ENCODE data around the gene GALM. TPM values are rescaled to one million over a fixed set of nuclear protein-coding genes. Genes with fewer than 3 reads are reported as not detected.
"Not testable (repeated sequence)": the region's sequence is repeated elsewhere in the genome, so short reads cannot be mapped to it uniquely, and the experiment has no call there.

Gene GALM
- total RNA-seq, 1 donor from 2014 or later = 1.0 TPM

- peaks cover 1% of the 10 kb centered on the region for H3K9me3 Mint-ChIP-seq (ENCODE audit: unreplicated experiment)
- H3K36me3 Mint-ChIP-seq (ENCODE audit: unreplicated experiment) = peaks cover 6% of the 10 kb centered on the region
- no peak overlapping the region for H3K27ac Mint-ChIP-seq (ENCODE audit: unreplicated experiment)
- H3K27me3 Mint-ChIP-seq (ENCODE audit: unreplicated experiment) = no peaks in the 10 kb centered on the region
- no peak for TF ChIP-seq CTCF (IDR thresholded peaks at IDR 0.05; ENCODE audit: partially characterized antibody, unreplicated experiment)
- H3K4me3 Mint-ChIP-seq (ENCODE audit: unreplicated experiment) = no peak overlapping the region
- H3K4me1 Mint-ChIP-seq (ENCODE audit: low read depth, unreplicated experiment) = peaks cover 4% of the 10 kb centered on the region
- no peak for DNase-seq
Measured at GRCh38 chr2:38713338-38713737, 47.4 kb downstream of the GALM start.

DNA sequence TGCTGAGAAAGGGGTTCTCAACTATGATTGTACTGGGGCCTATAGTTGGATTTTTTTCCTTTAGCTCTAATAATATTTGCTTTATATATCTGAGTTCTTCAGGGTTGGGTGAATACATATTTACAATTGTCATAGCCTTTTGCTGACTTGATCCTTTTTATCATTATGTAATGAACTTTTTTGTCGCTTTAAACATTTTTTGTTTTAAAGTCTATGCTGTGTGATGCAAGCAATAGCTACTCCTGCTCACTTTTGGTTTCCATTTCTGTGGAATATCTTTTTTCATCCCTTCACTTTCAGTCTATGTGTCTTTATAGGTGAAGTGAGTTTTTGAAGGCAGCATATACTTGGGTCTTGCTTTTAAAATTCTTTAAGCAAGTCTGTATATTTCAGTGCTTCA is 49.0 kb downstream of the GALM start:
- not testable (repeated sequence) for H3K4me1 Mint-ChIP-seq (ENCODE audit: low read depth, unreplicated experiment); DNase-seq; H3K9me3 Mint-ChIP-seq (ENCODE audit: unreplicated experiment); H3K4me3 Mint-ChIP-seq (ENCODE audit: unreplicated experiment); H3K36me3 Mint-ChIP-seq (ENCODE audit: unreplicated experiment); H3K27ac Mint-ChIP-seq (ENCODE audit: unreplicated experiment); H3K27me3 Mint-ChIP-seq (ENCODE audit: unreplicated experiment)

- no peaks in the 10 kb centered on the region for H3K4me1 Mint-ChIP-seq (ENCODE audit: low read depth, unreplicated experiment)
- H3K27me3 Mint-ChIP-seq (ENCODE audit: unreplicated experiment) = no peaks in the 10 kb centered on the region
- no peak overlapping the region for H3K27ac Mint-ChIP-seq (ENCODE audit: unreplicated experiment)
- H3K4me3 Mint-ChIP-seq (ENCODE audit: unreplicated experiment) = no peak overlapping the region
- H3K9me3 Mint-ChIP-seq (ENCODE audit: unreplicated experiment) = peaks cover 1% of the 10 kb centered on the region
- peaks cover 6% of the 10 kb centered on the region for H3K36me3 Mint-ChIP-seq (ENCODE audit: unreplicated experiment)
- no peak for DNase-seq
- no peak for TF ChIP-seq CTCF (IDR thresholded peaks at IDR 0.05; ENCODE audit: partially characterized antibody, unreplicated experiment)
Measured at GRCh38 chr2:38716185-38716584, 50.3 kb downstream of the GALM start.

DNA sequence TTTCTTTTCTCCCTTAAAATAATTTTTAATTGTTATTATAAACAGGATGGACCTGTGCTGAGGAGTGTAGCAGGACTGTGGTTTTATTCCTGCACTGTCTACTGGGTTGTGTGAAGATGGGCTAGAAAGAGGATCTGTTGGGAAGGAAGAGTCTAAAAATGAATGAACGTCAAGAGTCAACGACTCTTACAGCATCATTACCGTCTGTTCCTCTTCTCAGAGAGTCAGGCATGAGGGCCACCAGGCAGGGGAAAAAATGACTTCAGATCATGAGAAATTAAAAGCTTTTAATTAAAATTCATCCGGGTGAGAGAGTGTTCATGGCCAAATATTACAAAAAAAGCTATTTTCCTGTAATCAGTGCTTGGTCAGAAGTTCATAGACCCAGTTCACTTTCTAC is 52.7 kb downstream of the GALM start:
- Mint-ChIP-seq H3K27me3 (ENCODE audit: unreplicated experiment) (no peaks in the 10 kb centered on the region), H3K4me1 (ENCODE audit: low read depth, unreplicated experiment) (peaks cover 2% of the 10 kb centered on the region), H3K36me3 (ENCODE audit: unreplicated experiment) (no peaks in the 10 kb centered on the region), H3K9me3 (ENCODE audit: unreplicated experiment) (no peaks in the 10 kb centered on the region), H3K27ac (ENCODE audit: unreplicated experiment) (no peak overlapping the region), H3K4me3 (ENCODE audit: unreplicated experiment) (no peak overlapping the region)
- TF ChIP-seq CTCF (IDR thresholded peaks at IDR 0.05; ENCODE audit: partially characterized antibody, unreplicated experiment) = no peak
- DNase-seq = no peak

DNA sequence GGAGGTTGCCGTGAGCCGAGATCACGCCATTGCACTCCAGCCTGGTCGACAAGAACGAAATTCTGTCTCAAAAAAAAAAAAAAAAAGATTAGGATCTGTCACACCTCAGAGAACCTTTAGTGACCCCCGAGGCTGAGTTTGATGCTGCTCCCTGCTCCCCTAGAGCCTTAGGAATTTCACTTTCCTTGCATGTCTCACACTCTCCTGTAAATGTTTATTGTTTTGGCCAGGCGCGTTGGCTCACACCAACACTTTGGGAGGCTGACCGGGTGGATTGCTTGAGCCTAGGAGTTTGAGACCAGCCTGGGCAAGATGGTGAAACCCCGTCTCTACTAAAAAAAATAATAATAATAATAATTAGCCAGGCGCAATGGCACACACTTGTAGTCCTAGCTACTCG is 53.8 kb downstream of the GALM start:
- no peak for DNase-seq
- Mint-ChIP-seq H3K4me3 (ENCODE audit: unreplicated experiment) (no peak overlapping the region), H3K4me1 (ENCODE audit: low read depth, unreplicated experiment) (peaks cover 2% of the 10 kb centered on the region), H3K36me3 (ENCODE audit: unreplicated experiment) (no peaks in the 10 kb centered on the region), H3K9me3 (ENCODE audit: unreplicated experiment) (no peaks in the 10 kb centered on the region), H3K27ac (ENCODE audit: unreplicated experiment) (no peak overlapping the region), H3K27me3 (ENCODE audit: unreplicated experiment) (no peaks in the 10 kb centered on the region)
- TF ChIP-seq CTCF (IDR thresholded peaks at IDR 0.05; ENCODE audit: partially characterized antibody, unreplicated experiment) = no peak
